Measurements from ENCODE around the gene VGF. TPM values are rescaled to one million over a fixed set of nuclear protein-coding genes. Genes with fewer than 3 reads are reported as not detected.
"Not testable (repeated sequence)": the region's sequence is repeated elsewhere in the genome, so short reads cannot be mapped to it uniquely, and the experiment has no call there.

Gene VGF
- under 1 TPM; 0.07 to 0.38 (median 0.20) TPM for polyA plus RNA-seq (ENCODE audit: insufficient read length in 4 of 4)

DNA sequence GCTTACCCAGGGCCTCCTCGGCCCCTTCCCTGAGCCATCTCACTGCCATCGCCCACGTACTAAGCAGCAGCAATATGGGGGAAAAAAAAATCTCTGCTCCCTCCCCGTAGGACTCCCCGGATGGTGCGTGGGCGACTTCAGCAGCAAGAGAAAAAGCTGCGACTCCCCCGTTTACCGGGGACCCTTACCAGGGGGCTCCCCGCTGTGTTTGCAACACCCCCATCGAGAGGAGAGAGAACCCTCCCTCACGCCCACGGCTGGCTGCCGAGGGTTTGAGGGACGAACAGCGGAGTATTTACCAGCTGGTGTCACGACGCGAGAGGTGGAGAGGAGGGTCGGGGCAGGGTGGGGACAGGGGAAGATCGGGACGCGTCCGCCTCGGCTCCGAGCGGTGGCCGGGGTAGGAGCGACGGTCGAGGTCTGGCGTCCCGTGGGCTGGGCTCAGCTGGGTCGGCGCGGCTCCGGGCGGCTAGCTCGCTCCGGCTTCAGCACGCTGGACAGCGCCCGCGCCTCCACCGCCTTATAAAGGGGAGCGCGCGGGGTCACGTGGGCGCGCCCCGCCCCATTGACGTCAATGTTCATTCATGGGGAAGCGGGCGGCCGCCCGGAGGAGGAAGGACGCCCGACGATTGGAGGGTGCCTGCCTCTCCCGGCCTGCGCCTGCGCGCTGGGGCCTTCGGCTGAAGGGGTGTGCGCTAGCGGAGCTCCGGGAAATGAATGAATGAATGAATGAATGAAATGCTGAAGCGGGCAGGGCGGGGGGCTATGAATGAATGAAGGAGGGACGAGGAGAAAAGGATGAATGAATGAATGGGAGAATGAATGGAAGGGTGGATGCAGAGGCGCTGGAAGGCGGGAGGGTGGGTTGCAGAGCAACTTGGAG lies at the start of gene VGF:
Gene VGF, minus strand, starts transcription at position 495 of the 883 bp plus-strand sequence. CDS start 726 bp downstream, outside the sequence.
- DNase-seq (ENCODE audit: low read depth in 4 of 4, low spot score in 2 of 4) = peak; percentile 56 to 80 (median 76)

DNA sequence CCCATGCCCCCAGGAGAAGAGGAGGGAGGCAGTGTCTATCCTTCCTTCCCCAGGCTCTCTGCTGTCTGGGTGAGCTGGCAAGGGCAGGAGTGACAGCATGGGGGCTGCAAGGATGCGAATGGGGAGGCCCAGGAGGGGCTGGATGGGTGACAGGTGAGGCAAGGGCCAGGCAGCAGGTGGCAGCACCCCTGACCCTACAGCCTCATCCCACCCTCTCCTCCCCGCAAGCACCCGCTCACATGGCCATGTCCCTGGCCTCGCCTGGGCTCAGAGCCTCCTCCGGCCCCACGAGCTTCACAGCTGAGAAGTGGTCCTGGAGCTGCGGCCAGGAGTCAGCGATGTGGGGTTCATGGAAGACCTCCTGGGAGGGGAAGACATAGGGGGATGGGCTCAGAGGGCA lies 46.6 kb upstream of the VGF start:
- DNase-seq (ENCODE audit: low read depth in 4 of 4, low spot score in 2 of 4) = no peak

- no peak for DNase-seq (ENCODE audit: low read depth in 4 of 4, low spot score in 2 of 4)
Measured at GRCh38 chr7:101211501-101211900, 46.1 kb upstream of the VGF start.

- no peak for DNase-seq (ENCODE audit: low read depth in 4 of 4, low spot score in 2 of 4)
Measured at GRCh38 chr7:101210143-101210542, 44.8 kb upstream of the VGF start.

GRCh38 chr7:101208794-101209193 lies 43.4 kb upstream of the VGF start:
- DNase-seq (ENCODE audit: low read depth in 4 of 4, low spot score in 2 of 4) = no peak

DNA sequence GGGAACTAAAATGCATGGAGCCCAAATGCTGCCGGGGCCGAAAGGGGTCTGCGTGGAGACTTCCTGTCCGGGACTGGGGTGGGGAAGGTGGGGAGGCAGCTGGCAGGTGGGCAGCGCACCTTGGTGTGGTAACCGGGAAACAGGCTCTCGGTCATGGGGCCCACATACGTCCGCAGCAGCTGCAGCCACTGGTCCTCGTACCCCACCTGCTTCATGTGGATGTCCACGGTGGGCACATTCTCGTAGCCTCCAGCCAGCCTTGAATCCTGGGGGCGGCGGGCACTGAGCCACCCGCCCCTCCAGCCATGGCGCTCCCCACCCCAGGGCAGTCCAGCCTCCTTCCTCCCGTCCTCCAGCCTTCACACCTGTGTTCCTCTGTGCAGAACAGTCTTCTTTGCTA lies 42.1 kb upstream of the VGF start:
- DNase-seq (ENCODE audit: low read depth in 4 of 4, low spot score in 2 of 4) = no peak

DNA sequence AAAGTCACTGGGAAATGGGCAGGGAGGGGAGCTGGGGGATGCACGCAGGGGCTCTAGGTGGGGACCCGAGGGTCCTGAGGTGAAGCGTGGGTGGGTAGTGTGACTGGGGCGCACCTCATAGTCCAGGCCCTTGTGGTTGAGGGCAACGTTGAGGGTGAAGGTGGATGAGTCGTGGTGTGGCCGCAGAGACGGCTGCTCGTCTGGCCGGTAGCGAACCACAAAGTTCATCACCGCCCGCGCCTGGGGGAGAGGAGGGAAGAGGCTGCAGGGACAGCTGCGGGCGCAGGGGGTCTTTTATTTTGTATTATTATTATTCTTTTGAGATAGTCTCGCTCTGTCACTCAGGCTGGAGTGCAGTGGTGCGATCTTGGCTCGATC lies 41.3 kb upstream of the VGF start:
- no peak for DNase-seq (ENCODE audit: low read depth in 4 of 4, low spot score in 2 of 4)

- DNase-seq (ENCODE audit: low read depth in 4 of 4, low spot score in 2 of 4) = no peak
Measured at GRCh38 chr7:101205901-101206664, 40.7 kb upstream of the VGF start.

GRCh38 chr7:101203740-101204738 lies 38.7 kb upstream of the VGF start:
- DNase-seq (ENCODE audit: low read depth in 4 of 4, low spot score in 2 of 4) = not testable (repeated sequence)

- DNase-seq (ENCODE audit: low read depth in 4 of 4, low spot score in 2 of 4) = no peak
Measured at GRCh38 chr7:101202603-101202918, 37.2 kb upstream of the VGF start.

DNA sequence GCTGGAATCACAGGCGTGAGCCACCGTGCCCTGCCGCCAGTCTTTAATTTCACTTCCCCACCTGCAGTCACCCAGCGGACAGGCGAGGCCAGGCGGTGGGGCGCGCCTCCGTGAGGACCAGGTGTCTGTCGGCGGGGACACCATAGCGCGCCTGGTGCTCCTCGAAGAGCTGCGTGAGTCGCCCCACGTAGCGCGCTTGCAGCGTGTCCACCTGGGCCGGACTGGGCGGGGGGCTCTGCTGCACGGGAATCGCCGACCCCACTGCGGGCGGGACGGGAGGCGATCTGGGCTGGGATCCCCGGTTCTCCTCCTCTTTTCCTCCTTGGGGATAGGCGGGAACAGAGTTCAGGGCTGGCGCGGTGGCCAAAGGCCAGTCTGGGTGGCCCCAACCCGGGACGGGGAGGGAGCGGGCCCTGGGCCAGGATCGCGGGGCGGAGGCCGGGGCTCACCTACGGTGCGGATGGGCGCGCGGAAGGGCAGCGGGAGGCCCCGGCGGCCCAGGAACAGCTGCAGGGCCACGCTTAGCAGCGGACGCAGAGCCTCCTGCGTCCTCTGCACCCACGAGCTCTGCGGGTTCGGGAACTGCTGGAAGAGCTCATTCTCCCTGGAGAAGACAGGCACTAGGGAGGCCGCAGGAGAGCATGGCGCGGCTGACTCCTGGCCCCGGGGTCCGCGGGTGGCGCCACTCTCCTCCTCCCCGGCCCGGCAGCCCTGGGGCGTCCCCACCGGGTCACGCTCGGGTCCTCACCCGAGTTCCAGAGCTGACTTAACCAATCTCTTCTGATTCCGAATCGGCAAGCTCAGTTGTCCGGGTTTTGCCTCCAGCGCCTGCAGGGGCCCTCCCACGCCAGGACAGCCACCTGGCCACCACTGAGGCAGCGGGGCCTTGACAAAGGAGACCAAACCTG lies 36.6 kb upstream of the VGF start:
- DNase-seq (ENCODE audit: low read depth in 4 of 4, low spot score in 2 of 4) = no peak

- DNase-seq (ENCODE audit: low read depth in 4 of 4, low spot score in 2 of 4) = no peak
Measured at GRCh38 chr7:101200862-101201599, 35.7 kb upstream of the VGF start, which contains the start of gene MOGAT3. Gene MOGAT3 (minus strand): TSS chr7:101201036. CDS start chr7:101200854, 182 bp downstream.

- DNase-seq (ENCODE audit: low read depth in 4 of 4, low spot score in 2 of 4) = no peak
Measured at GRCh38 chr7:101200504-101200861, 35.1 kb upstream of the VGF start.

DNA sequence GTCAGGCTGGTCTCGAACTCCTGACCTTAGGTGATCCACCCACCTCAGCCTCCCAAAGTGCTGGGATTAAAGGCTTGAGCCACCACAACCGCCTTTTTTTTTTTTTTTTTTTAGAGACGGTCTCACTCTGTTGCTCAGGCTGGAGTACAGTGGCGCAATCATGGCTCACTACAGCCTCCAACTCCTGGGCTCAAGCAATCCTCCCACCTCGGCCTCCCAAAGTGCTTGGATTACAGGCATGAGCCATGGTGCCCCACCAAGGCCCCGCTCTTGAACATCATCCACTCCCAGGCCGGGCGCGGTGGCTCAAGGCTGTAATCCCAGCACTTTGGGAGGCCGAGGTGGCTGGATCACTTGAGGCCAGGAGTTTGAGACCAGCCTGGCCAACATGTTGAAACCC lies 34.2 kb upstream of the VGF start:
- not testable (repeated sequence) for DNase-seq (ENCODE audit: low read depth in 4 of 4, low spot score in 2 of 4)

DNA sequence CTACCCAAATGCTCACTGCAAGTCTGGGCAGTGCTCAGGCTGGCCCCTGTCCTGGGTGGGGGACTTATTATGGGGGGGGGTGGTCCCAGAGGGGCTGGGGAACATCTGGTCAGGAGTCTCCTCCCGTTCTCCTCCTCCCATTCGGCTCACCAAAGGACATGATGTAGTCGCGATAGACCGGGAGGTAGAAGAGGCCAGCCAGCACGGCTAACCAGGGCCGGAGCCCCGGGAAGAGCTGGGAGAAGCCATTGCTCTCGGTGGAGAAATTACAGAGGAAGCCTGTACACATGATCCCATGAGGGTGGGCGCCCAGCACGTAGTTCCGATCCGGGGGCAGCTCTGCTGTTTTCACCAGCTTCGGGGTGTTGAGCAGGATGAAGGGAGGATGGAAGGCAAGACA lies 33.1 kb upstream of the VGF start:
- DNase-seq (ENCODE audit: low read depth in 4 of 4, low spot score in 2 of 4) = no peak

- DNase-seq (ENCODE audit: low read depth in 4 of 4, low spot score in 2 of 4) = no peak
Measured at GRCh38 chr7:101197991-101198390, 32.6 kb upstream of the VGF start.

GRCh38 chr7:101195884-101196283 lies 30.5 kb upstream of the VGF start:
- no peak for DNase-seq (ENCODE audit: low read depth in 4 of 4, low spot score in 2 of 4)

- DNase-seq (ENCODE audit: low read depth in 4 of 4, low spot score in 2 of 4) = no peak
Measured at GRCh38 chr7:101189109-101189508, 23.7 kb upstream of the VGF start.

All from left renal cortex interstitium (tissue), 4 donors.